Ishikawa (cell line): ENCODE data around the gene SSTR5.

ENCODE experiments used
- CEBPB ChIP-seq: IDR thresholded peaks from 2 replicates; pipeline ENCODE4 v1.6.1; 2012
- CREB1 ChIP-seq: IDR thresholded peaks from 2 replicates; pipeline ENCODE4 v1.6.1; 2012; ENCODE audit warnings: low read depth
- EGR1 ChIP-seq: IDR thresholded peaks from 2 replicates; pipeline ENCODE4 v1.6.1; 2012
- EP300 ChIP-seq: IDR thresholded peaks from 2 replicates; pipeline ENCODE4 v1.6.1; 2012; ENCODE audit warnings: borderline replicate concordance
- FOXM1 ChIP-seq: IDR thresholded peaks from 2 replicates; pipeline ENCODE4 v1.6.1; 2012; ENCODE audit warnings: low read depth, borderline replicate concordance
- NFIC ChIP-seq: IDR thresholded peaks from 2 replicates; pipeline ENCODE4 v1.6.1; 2012
- RAD21 ChIP-seq: IDR thresholded peaks from 2 replicates; pipeline ENCODE4 v1.6.1; 2012; ENCODE audit warnings: low read depth
- TAF1 ChIP-seq: IDR thresholded peaks from 2 replicates; pipeline ENCODE4 v1.6.1; 2012; ENCODE audit warnings: low read depth, mild to moderate bottlenecking
- TCF12 ChIP-seq: IDR thresholded peaks from 2 replicates; pipeline ENCODE4 v1.6.1; 2012; ENCODE audit warnings: low read depth
- TEAD4 ChIP-seq: IDR thresholded peaks from 2 replicates; pipeline ENCODE4 v1.6.1; 2012
- YY1 ChIP-seq: IDR thresholded peaks from 2 replicates; pipeline ENCODE4 v1.6.1; 2012; ENCODE audit warnings: low read depth
- ZBTB7A ChIP-seq: IDR thresholded peaks from 2 replicates; pipeline ENCODE4 v1.6.1; 2012; ENCODE audit warnings: low read depth
- TF ChIP-seq, protein P1 (sequence below): IDR thresholded peaks from 2 replicates; pipeline ENCODE4 v1.6.1; 2012
- TF ChIP-seq, protein P2 (sequence below): IDR thresholded peaks from 2 replicates; pipeline ENCODE4 v1.6.1; 2012; ENCODE audit warnings: low read depth, mild to moderate bottlenecking
- TF ChIP-seq, protein P3 (sequence below): IDR thresholded peaks from 2 replicates; pipeline ENCODE4 v1.6.1; 2012

Gene SSTR5

DNA sequence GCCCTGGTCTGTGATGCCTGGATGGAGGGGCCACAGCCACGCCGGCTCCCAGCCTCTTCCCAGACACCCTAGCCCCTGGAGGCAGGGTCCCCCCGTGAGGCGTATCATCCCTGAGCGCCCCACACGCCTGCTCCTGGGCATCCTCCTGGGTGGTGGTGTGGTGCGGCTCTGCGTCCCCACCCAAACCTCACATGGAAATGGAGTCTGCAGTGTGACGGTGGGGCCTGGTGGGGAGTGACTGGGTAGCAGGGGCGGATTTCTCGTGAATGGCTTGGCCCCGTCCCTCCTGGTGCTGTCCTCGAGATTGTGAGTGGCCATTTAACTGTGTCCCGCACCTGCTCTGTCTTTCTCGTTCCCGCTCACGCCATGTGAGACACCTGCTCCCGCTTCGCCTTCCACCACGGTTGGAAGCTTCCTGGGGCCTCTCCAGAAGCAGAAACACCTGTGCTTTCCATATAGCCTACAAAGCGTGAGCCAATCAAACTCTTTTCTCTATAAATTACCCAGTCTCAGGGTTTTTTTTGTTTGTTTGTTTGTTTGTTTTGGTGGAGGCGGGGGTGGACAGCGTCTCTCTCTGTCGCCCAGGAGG is 5.9 kb upstream of the SSTR5 start:
- TF ChIP-seq EGR1, result no peak
- TF ChIP-seq EP300, result no peak
- no peak for TF ChIP-seq CEBPB
- TF ChIP-seq, protein P1, sequence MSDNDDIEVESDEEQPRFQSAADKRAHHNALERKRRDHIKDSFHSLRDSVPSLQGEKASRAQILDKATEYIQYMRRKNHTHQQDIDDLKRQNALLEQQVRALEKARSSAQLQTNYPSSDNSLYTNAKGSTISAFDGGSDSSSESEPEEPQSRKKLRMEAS, result no peak
- TF ChIP-seq TAF1, result no peak
- TF ChIP-seq, protein P2, sequence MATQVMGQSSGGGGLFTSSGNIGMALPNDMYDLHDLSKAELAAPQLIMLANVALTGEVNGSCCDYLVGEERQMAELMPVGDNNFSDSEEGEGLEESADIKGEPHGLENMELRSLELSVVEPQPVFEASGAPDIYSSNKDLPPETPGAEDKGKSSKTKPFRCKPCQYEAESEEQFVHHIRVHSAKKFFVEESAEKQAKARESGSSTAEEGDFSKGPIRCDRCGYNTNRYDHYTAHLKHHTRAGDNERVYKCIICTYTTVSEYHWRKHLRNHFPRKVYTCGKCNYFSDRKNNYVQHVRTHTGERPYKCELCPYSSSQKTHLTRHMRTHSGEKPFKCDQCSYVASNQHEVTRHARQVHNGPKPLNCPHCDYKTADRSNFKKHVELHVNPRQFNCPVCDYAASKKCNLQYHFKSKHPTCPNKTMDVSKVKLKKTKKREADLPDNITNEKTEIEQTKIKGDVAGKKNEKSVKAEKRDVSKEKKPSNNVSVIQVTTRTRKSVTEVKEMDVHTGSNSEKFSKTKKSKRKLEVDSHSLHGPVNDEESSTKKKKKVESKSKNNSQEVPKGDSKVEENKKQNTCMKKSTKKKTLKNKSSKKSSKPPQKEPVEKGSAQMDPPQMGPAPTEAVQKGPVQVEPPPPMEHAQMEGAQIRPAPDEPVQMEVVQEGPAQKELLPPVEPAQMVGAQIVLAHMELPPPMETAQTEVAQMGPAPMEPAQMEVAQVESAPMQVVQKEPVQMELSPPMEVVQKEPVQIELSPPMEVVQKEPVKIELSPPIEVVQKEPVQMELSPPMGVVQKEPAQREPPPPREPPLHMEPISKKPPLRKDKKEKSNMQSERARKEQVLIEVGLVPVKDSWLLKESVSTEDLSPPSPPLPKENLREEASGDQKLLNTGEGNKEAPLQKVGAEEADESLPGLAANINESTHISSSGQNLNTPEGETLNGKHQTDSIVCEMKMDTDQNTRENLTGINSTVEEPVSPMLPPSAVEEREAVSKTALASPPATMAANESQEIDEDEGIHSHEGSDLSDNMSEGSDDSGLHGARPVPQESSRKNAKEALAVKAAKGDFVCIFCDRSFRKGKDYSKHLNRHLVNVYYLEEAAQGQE, result no peak
- TF ChIP-seq CREB1, result no peak
- TF ChIP-seq, protein P3, sequence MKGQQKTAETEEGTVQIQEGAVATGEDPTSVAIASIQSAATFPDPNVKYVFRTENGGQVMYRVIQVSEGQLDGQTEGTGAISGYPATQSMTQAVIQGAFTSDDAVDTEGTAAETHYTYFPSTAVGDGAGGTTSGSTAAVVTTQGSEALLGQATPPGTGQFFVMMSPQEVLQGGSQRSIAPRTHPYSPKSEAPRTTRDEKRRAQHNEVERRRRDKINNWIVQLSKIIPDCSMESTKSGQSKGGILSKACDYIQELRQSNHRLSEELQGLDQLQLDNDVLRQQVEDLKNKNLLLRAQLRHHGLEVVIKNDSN, result no peak

DNA sequence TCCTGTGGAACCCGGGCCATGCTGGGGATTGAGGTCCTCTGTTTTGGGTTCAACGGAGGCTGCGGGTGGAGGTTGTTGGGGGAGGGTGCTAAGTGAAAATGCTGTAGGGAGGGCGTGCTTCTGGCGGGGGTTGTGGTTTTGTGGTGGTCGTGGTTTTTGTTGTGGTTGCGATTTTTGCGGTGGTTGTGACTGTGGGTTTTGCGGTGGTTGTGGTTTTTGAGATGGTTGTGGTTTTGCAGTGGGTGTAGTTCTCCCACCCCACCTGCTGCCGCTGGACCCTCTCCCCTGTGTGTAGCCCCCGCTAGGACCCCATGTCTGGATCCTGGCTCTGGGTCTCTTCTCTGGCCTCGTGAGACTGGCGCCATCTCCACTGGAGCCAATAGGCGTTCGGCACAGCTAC is 4.9 kb upstream of the SSTR5 start:
- TF ChIP-seq CEBPB (no peak), YY1 (no peak), EGR1 (no peak), FOXM1 (no peak), TAF1 (no peak), EP300 (no peak), RAD21 (no peak), NFIC (no peak), TCF12 (no peak), ZBTB7A (no peak), CREB1 (no peak), TEAD4 (no peak)
- TF ChIP-seq, protein P3, result no peak
- TF ChIP-seq, protein P1, result no peak
- TF ChIP-seq, protein P2, result no peak

DNA sequence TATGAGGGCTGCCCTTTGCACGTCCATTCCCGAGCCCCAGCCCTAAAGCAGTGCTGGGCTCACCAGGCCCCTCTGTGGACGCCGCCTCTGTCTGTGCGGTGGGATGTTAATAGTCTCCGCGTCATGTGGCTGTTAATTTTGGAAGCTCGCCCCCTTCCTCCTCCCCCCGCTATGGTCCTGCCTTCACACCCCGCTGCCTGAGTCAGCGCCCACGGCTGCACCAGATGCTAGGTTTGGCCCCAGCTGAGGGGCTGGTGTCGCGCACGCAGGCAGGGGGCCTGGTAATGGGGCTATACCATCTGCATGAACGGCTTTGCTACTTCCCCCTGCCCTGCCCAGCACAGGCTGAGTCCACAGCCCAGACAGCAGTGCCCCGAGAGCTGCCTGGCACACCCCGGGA is 4.1 kb upstream of the SSTR5 start:
- no peak for TF ChIP-seq ZBTB7A
- TF ChIP-seq YY1, result no peak
- no peak for TF ChIP-seq TAF1
- no peak for TF ChIP-seq FOXM1
- no peak for TF ChIP-seq TEAD4
- no peak for TF ChIP-seq EGR1
- TF ChIP-seq, protein P3, result no peak
- TF ChIP-seq EP300, result no peak
- TF ChIP-seq, protein P2, result no peak
- no peak for TF ChIP-seq CREB1
- no peak for TF ChIP-seq RAD21
- TF ChIP-seq TCF12, result no peak
- TF ChIP-seq, protein P1, result no peak

DNA sequence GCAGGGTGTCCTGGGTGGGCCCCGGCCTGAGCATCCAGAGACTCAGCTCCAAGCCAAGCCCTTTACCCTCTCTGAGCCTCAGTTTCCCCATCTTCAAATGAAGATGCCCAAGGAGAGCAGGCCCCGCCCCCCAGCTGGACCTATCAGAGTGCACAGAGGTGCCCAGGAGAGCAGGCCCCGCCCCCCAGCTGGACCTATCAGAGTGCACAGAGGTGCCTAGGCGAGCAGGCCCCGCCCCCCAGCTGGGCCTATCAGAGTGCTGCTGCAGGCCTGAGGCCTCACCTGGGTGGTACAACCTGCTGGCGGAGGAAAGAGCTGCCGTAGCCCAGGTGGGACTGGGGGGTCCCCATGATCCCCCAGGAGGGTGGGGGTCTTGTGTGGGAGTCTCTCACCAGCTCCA is 3.4 kb upstream of the SSTR5 start:
- TF ChIP-seq CEBPB (no peak), TAF1 (no peak), TCF12 (no peak), EP300 (no peak), RAD21 (no peak)
- TF ChIP-seq, protein P1, result no peak
- TF ChIP-seq, protein P2, result no peak
